A549 (cell line): Measurements from ENCODE around the gene SMAP1. TPM values are rescaled to one million over a fixed set of nuclear protein-coding genes. Genes with fewer than 3 reads are reported as not detected.
A peak's percentile ranks its signal among the peaks of the same experiment; 100 is the strongest.

Experiments
- ATAC-seq, 2 experiments: fragments of 200-7000 bp in 1 of 2; fragments of >200 bp in 1 of 2; cut with Nextera tagmentation in 1 of 2; cut with Tn5 transposase in 1 of 2; 3 replicates each; pipeline versions ENCODE4 v1.8.0 to v1.9.1; 2018 to 2020; ENCODE audit warnings: mild to moderate bottlenecking in 1 of 2, moderate library complexity in 1 of 2
- CTCF ChIA-PET: fragments of 300-600 bp; sonication (Branson Sonifier 250); formaldehyde crosslinking; extraction: SDS; loops from one replicate; lab custom pipeline; 2021; ENCODE audit warnings: antibody characterized with exemption, inconsistent platforms; lab: Yijun Ruan, JAX
- POLR2A ChIA-PET: fragments of 350-600 bp; formaldehyde crosslinking; extraction: SDS; loops from one replicate; lab custom pipeline; 2021; ENCODE audit warnings: antibody characterized with exemption, inconsistent platforms; lab: Yijun Ruan, JAX
- DNase-seq, 2 experiments: peaks; one replicate each; pipeline versions ENCODE4 v3.0.0 to v3.0.0-alpha.2; 2011 to 2016; ENCODE audit warnings: low read depth in 1 of 2, low spot score in 1 of 2
- FAIRE-seq: peaks from 2 replicates; lab custom pipeline; 2011; peaks lifted over from hg19 to GRCh38; lab: Jason Lieb, UNC
- H3K27ac ChIP-seq, 2 experiments: fragments of >200 bp; sonication (Bioruptor Twin); formaldehyde crosslinking; 3 replicates each; pipeline ENCODE4 v1.5.1; 2016 to 2017
- H3K4me1 ChIP-seq: fragments of >200 bp; sonication (Bioruptor Twin); formaldehyde crosslinking; 3 replicates; pipeline ENCODE4 v1.6.1; 2016
- H3K4me2 ChIP-seq: fragments of >200 bp; sonication (Bioruptor Twin); formaldehyde crosslinking; 3 replicates; pipeline ENCODE4 v1.6.1; 2016
- H3K4me3 ChIP-seq: fragments of >200 bp; sonication (Bioruptor Twin); formaldehyde crosslinking; 3 replicates; pipeline ENCODE4 v1.5.1; 2016
- H3K9me3 ChIP-seq: fragments of >200 bp; sonication (Bioruptor Twin); formaldehyde crosslinking; 3 replicates; pipeline ENCODE4 v1.6.1; 2016
- ATOH8 ChIP-seq: fragments of 250-450 bp; sonication (Bioruptor Pico); IDR thresholded peaks from 2 replicates; pipeline ENCODE4 v1.5.0; 2020; ENCODE audit warnings: low read depth, mild to moderate bottlenecking, moderate library complexity
- EHMT2 ChIP-seq: fragments of 200-600 bp; sonication (generic); IDR thresholded peaks from 2 replicates; pipeline ENCODE4 v1.6.1; 2016; ENCODE audit warnings: antibody characterized with exemption, low read depth, mild to moderate bottlenecking, moderate library complexity
- EP300 ChIP-seq, 2 experiments: fragments of >200 bp; sonication (Bioruptor Twin); formaldehyde crosslinking; IDR thresholded peaks; 2 replicates in 1 of 2; 3 replicates in 1 of 2; pipeline ENCODE4 v1.6.1; 2016 to 2017
- ESRRA ChIP-seq: fragments of 150-350 bp; IDR thresholded peaks from 2 replicates; pipeline ENCODE4 v1.6.1; 2014; ENCODE audit warnings: mild to moderate bottlenecking, low read length, borderline replicate concordance
- FOSB ChIP-seq: fragments of 250-450 bp; sonication (Bioruptor Pico); IDR thresholded peaks from 2 replicates; pipeline ENCODE4 v1.5.0; 2020; ENCODE audit warnings: mild to moderate bottlenecking, moderate library complexity
- FOXS1 ChIP-seq: fragments of 250-450 bp; sonication (Bioruptor Pico); IDR thresholded peaks from 2 replicates; pipeline ENCODE4 v1.5.0; 2020; ENCODE audit warnings: mild to moderate bottlenecking, moderate library complexity
- HDAC2 ChIP-seq: fragments of 200-600 bp; sonication (generic); IDR thresholded peaks from 2 replicates; pipeline ENCODE4 v1.6.1; 2016
- HOXA7 ChIP-seq: fragments of 250-450 bp; sonication (Bioruptor Pico); IDR thresholded peaks from 2 replicates; pipeline ENCODE4 v1.5.0; 2020; ENCODE audit warnings: mild to moderate bottlenecking, moderate library complexity
- HOXB5 ChIP-seq: fragments of 250-450 bp; sonication (Bioruptor Pico); IDR thresholded peaks from 2 replicates; pipeline ENCODE4 v1.5.0; 2020; ENCODE audit warnings: mild to moderate bottlenecking, moderate library complexity
- JUNB ChIP-seq: fragments of >200 bp; sonication (Bioruptor Twin); formaldehyde crosslinking; IDR thresholded peaks from 2 replicates; pipeline ENCODE4 v1.6.1; 2016
- MAFK ChIP-seq: fragments of 450-650 bp; IDR thresholded peaks from 2 replicates; pipeline ENCODE4 v1.6.1; 2014; ENCODE audit not compliant: partially characterized antibody
- MAX ChIP-seq: IDR thresholded peaks from 2 replicates; pipeline ENCODE4 v1.6.1; 2012
- MAZ ChIP-seq: fragments of 150-350 bp; IDR thresholded peaks from 2 replicates; pipeline ENCODE4 v1.6.1; 2014; ENCODE audit warnings: antibody characterized with exemption, low read depth, low read length, borderline replicate concordance
- MYC ChIP-seq: IDR thresholded peaks from 2 replicates; pipeline ENCODE4 v1.6.1; 2012; ENCODE audit warnings: mild to moderate bottlenecking, inconsistent platforms, low read length, improper control_type of control experiment, borderline replicate concordance
- NPAS2 ChIP-seq: fragments of 250-450 bp; sonication (Bioruptor Pico); IDR thresholded peaks from 2 replicates; pipeline ENCODE4 v1.8.0; 2022; ENCODE audit warnings: mild to moderate bottlenecking, moderate library complexity, borderline replicate concordance
- NR3C1 ChIP-seq: fragments of >200 bp; sonication (Bioruptor Twin); formaldehyde crosslinking; IDR thresholded peaks from 3 replicates; pipeline ENCODE4 v1.6.1; 2017
- PBX3 ChIP-seq: IDR thresholded peaks from 2 replicates; pipeline ENCODE4 v1.6.1; 2012
- POLR2A ChIP-seq: IDR thresholded peaks from 2 replicates; pipeline ENCODE4 v1.6.1; 2012; ENCODE audit warnings: mild to moderate bottlenecking, low read length
- POLR2AphosphoS2 ChIP-seq: conservative IDR thresholded peaks from 2 replicates; pipeline ENCODE4 v1.6.1; 2012; ENCODE audit warnings: low read length, improper control_type of control experiment, inconsistent platforms
- SREBF2 ChIP-seq: fragments of 450-650 bp; IDR thresholded peaks from 2 replicates; pipeline ENCODE4 v1.6.1; 2014; ENCODE audit warnings: mild to moderate bottlenecking, moderate library complexity
- ZNF302 ChIP-seq: fragments of 250-450 bp; sonication (Bioruptor Pico); IDR thresholded peaks from 2 replicates; pipeline ENCODE4 v1.9.0; 2021; ENCODE audit warnings: inconsistent platforms, mild to moderate bottlenecking, moderate library complexity
- WGBS: methylation state at CpG from one replicate; pipeline ENCODE4 v1.1.6; 2017; ENCODE audit errors: missing lambda C conversion rate; 5-methylcytosine and 5-hydroxymethylcytosine counted together
- polyA plus RNA-seq, 4 experiments: library from polyadenylated mRNA; depleted of rRNA in 3 of 4; stranded (reverse); fragments of >200 nt; fragmentation: RNase III in 1 of 4; extraction: RNeasy Plus Mini Kit Qiagen cat#74134 plus additional on column Dnase treatment in 1 of 4; gene quantifications; 2 replicates in 3 of 4; 3 replicates in 1 of 4; pipeline ENCODE4 v1.2.3, GENCODE V29; 2011 to 2017

Gene SMAP1
- polyA plus RNA-seq, 2 of the 4 experiments (the other 2 are of a cell fraction): 15.6 to 27.8 TPM

- TF ChIP-seq HOXA7 (CRISPR knock-in tag): no peak
- no peak for TF ChIP-seq MAX
- no peak for TF ChIP-seq EHMT2
- no peak for TF ChIP-seq HOXB5 (CRISPR knock-in tag)
- no peak for TF ChIP-seq PBX3
- TF ChIP-seq NPAS2 (CRISPR knock-in tag): no peak
- TF ChIP-seq MAZ: no peak
- no peak for TF ChIP-seq SREBF2
- no peak for TF ChIP-seq POLR2AphosphoS2
- no peak for TF ChIP-seq JUNB
- TF ChIP-seq MYC: no peak
- TF ChIP-seq FOXS1 (CRISPR knock-in tag): no peak
- no peak for TF ChIP-seq ESRRA
- no peak for TF ChIP-seq HDAC2
- no peak for TF ChIP-seq ATOH8 (CRISPR knock-in tag)
- TF ChIP-seq NR3C1: no peak
- no peak for TF ChIP-seq POLR2A
- no peak for TF ChIP-seq ZNF302
- no peak for FAIRE-seq
- no peak for ATAC-seq
- H3K27ac ChIP-seq: no peak overlapping the region
- no peak overlapping the region for H3K4me2 ChIP-seq
- ChIA-PET CTCF (interaction anchor here (0.6 to 1.2 kb wide), 4 partner anchors 12 to 287 kb away, joined by 3 to 4 read pairs (median 3); no protein-coding TSS in a partner anchor), POLR2A (no interaction called here)
- no peak overlapping the region for H3K4me3 ChIP-seq
- no peaks in the 10 kb centered on the region for H3K4me1 ChIP-seq
- no peak for DNase-seq
- 0 out of 3 replicates have a peak, but pooled peaks cover 4% of the 10 kb centered on the region for H3K9me3 ChIP-seq
- WGBS: 87% methylated on average over 5 of the region's 5 CpGs
Measured at GRCh38 chr6:70717038-70717801, 49.5 kb downstream of the SMAP1 start.

- no peak for DNase-seq
- Histone ChIP-seq H3K9me3 (no peaks in the 10 kb centered on the region), H3K4me3 (no peak overlapping the region), H3K4me1 (no peaks in the 10 kb centered on the region), H3K27ac (no peak overlapping the region), H3K4me2 (no peak overlapping the region)
- no peak for ATAC-seq
- ChIA-PET POLR2A (no interaction called here), CTCF (no interaction called here)
- no peak for FAIRE-seq
- TF ChIP-seq EP300 (IDR thresholded peaks at IDR 0.05) (no peak), FOSB (CRISPR knock-in tag) (no peak)
- WGBS: 95% methylated on average over 2 of the region's 2 CpGs
Measured at GRCh38 chr6:70724524-70724923, 56.8 kb downstream of the SMAP1 start.

- 67% methylated on average over 3 of the region's 3 CpGs for WGBS
- no peaks in the 10 kb centered on the region for H3K9me3 ChIP-seq
- DNase-seq: no peak
- no peak overlapping the region for H3K4me2 ChIP-seq
- CTCF ChIA-PET: no interaction called here
- H3K27ac ChIP-seq: no peak overlapping the region
- FAIRE-seq: no peak
- TF ChIP-seq MAFK (peak; percentile 31), SREBF2 (no peak)
- ATAC-seq: no peak
- no peaks in the 10 kb centered on the region for H3K4me1 ChIP-seq
- no peak overlapping the region for H3K4me3 ChIP-seq
- POLR2A ChIA-PET: no interaction called here
Measured at GRCh38 chr6:70725817-70726415, 58.2 kb downstream of the SMAP1 start.
